ENCODE results near the gene PCBP4. TPM values are rescaled to one million over a fixed set of nuclear protein-coding genes. Genes with fewer than 3 reads are reported as not detected.

PCBP4 gene
- total RNA-seq, 1 donor from 2014 or later = 10.3 TPM

GRCh38 chr3:51947215-51947900 is 19.9 kb downstream of the PCBP4 start:
- H3K4me1 Mint-ChIP-seq = peaks cover 8% of the 10 kb centered on the region
- TF ChIP-seq CTCF (IDR thresholded peaks at IDR 0.05) = no peak
- H3K27me3 Mint-ChIP-seq = peaks cover 3% of the 10 kb centered on the region
- H3K9me3 Mint-ChIP-seq = no peaks in the 10 kb centered on the region
- ATAC-seq (ENCODE audit: low read depth) (no peak), DNase-seq (no peak)
- ChIA-PET POLR2A (no interaction called here), CTCF (no interaction called here)
- peaks cover 3% of the 10 kb centered on the region for H3K36me3 Mint-ChIP-seq (ENCODE audit: low read depth)
- H3K27ac Mint-ChIP-seq = no peak overlapping the region
- no peak overlapping the region for H3K4me3 Mint-ChIP-seq
- intact Hi-C loops (cut with micrococcal nuclease) = no loop called here

GRCh38 chr3:51946796-51947195 is 20.5 kb downstream of the PCBP4 start:
- ATAC-seq (ENCODE audit: low read depth) = no peak
- no peak for TF ChIP-seq CTCF (IDR thresholded peaks at IDR 0.05)
- no peak overlapping the region for H3K27ac Mint-ChIP-seq
- POLR2A ChIA-PET = no interaction called here
- peaks cover 12% of the 10 kb centered on the region for H3K4me1 Mint-ChIP-seq
- no peaks in the 10 kb centered on the region for H3K27me3 Mint-ChIP-seq
- no peak overlapping the region for H3K4me3 Mint-ChIP-seq
- no peak for DNase-seq
- CTCF ChIA-PET = no interaction called here
- peaks cover 3% of the 10 kb centered on the region for H3K36me3 Mint-ChIP-seq (ENCODE audit: low read depth)
- no peaks in the 10 kb centered on the region for H3K9me3 Mint-ChIP-seq
- intact Hi-C loops (cut with micrococcal nuclease) = no loop called here

GRCh38 chr3:51945926-51946705 is 21.1 kb downstream of the PCBP4 start:
- POLR2A ChIA-PET = no interaction called here
- intact Hi-C loops (cut with micrococcal nuclease) = no loop called here

GRCh38 chr3:51945031-51945840 is 22.0 kb downstream of the PCBP4 start:
- Mint-ChIP-seq H3K27me3 (no peaks in the 10 kb centered on the region), H3K9me3 (no peaks in the 10 kb centered on the region), H3K36me3 (ENCODE audit: low read depth) (peaks cover 6% of the 10 kb centered on the region), H3K4me3 (no peak overlapping the region), H3K27ac (no peak overlapping the region), H3K4me1 (peaks cover 25% of the 10 kb centered on the region)
- DNase-seq = no peak
- ChIA-PET CTCF (interaction anchor here (1.0 to 1.1 kb wide), 2 partner anchors 12 to 27 kb away, joined by 3 read pairs; no protein-coding TSS in a partner anchor), POLR2A (no interaction called here)
- TF ChIP-seq CTCF (IDR thresholded peaks at IDR 0.05) = no peak
- no peak for ATAC-seq (ENCODE audit: low read depth)
- intact Hi-C loops (cut with micrococcal nuclease) = no loop called here

More at GRCh38 chr3:51945926-51946705, 21.1 kb downstream of the PCBP4 start:
- CTCF ChIA-PET = interaction anchor here (1.1 kb wide), 1 partner anchor 26 kb away, joined by 3 read pairs; no protein-coding TSS in a partner anchor
- Mint-ChIP-seq H3K27ac (no peak overlapping the region), H3K36me3 (ENCODE audit: low read depth) (peaks cover 3% of the 10 kb centered on the region), H3K4me1 (peaks cover 16% of the 10 kb centered on the region), H3K4me3 (no peak overlapping the region), H3K9me3 (no peaks in the 10 kb centered on the region), H3K27me3 (no peaks in the 10 kb centered on the region)
- ATAC-seq (ENCODE audit: low read depth) (no peak), DNase-seq (no peak)
- no peak for TF ChIP-seq CTCF (IDR thresholded peaks at IDR 0.05)
